ENCODE measurements around the gene SCGB1D2.

Gene SCGB1D2

DNA sequence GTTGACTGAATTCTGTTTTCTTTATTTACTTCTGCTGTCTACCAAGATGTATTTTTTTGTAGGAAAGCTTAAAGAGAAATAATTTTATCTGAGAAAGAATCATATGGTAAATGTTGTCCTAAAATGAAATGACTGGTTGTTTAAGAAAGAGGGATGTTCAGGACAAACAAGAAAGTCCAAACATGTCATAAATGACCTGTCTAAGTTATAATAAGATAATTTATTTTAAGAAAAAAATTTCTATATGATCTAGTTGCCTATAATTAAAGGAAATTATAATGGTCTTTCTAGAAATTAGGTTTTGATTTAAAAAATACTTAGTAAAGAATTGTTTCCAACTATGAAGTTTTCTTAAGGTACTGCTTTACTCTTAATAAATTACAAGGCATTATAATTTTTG lies 38.4 kb downstream of the SCGB1D2 start:
- Mint-ChIP-seq H3K27me3 (ENCODE audit: low read depth) (no peaks in the 10 kb centered on the region), H3K9me3 (peaks cover 8% of the 10 kb centered on the region), H3K27ac (no peak overlapping the region), H3K4me1 (no peaks in the 10 kb centered on the region), H3K36me3 (ENCODE audit: low read depth) (no peaks in the 10 kb centered on the region), H3K4me3 (no peak overlapping the region)
- TF ChIP-seq, protein P1, sequence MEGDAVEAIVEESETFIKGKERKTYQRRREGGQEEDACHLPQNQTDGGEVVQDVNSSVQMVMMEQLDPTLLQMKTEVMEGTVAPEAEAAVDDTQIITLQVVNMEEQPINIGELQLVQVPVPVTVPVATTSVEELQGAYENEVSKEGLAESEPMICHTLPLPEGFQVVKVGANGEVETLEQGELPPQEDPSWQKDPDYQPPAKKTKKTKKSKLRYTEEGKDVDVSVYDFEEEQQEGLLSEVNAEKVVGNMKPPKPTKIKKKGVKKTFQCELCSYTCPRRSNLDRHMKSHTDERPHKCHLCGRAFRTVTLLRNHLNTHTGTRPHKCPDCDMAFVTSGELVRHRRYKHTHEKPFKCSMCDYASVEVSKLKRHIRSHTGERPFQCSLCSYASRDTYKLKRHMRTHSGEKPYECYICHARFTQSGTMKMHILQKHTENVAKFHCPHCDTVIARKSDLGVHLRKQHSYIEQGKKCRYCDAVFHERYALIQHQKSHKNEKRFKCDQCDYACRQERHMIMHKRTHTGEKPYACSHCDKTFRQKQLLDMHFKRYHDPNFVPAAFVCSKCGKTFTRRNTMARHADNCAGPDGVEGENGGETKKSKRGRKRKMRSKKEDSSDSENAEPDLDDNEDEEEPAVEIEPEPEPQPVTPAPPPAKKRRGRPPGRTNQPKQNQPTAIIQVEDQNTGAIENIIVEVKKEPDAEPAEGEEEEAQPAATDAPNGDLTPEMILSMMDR (IDR thresholded peaks at IDR 0.05; ENCODE audit: unreplicated experiment in 3 of 3) = no peak

Measured in nephron (organoid).